AG09309 (cell line): ENCODE measurements around the gene KCNJ12.
A peak's percentile ranks its signal among the peaks of the same experiment; 100 is the strongest.

Experiments used
- DNase-seq: peaks from one replicate; pipeline ENCODE4 v3.0.0-alpha.2; 2010; ENCODE audit warnings: low read depth
- H3K4me3 ChIP-seq: 2 replicates; pipeline ENCODE4 v1.5.1; 2011; ENCODE audit warnings: mild to moderate bottlenecking, low read depth, low read length, moderate library complexity; ENCODE audit not compliant: control insufficient read depth
- CTCF ChIP-seq: IDR thresholded peaks from 2 replicates; pipeline ENCODE4 v1.5.1; 2011; ENCODE audit warnings: mild to moderate bottlenecking, low read depth, low read length, inconsistent platforms; ENCODE audit not compliant: insufficient read depth, control insufficient read depth; ENCODE audit errors: missing control alignments

Gene KCNJ12

GRCh38 chr17:21458054-21458453, 81.9 kb downstream of the KCNJ12 start:
- no peak overlapping the region for H3K4me3 ChIP-seq
- no peak for TF ChIP-seq CTCF
- DNase-seq = no peak

DNA sequence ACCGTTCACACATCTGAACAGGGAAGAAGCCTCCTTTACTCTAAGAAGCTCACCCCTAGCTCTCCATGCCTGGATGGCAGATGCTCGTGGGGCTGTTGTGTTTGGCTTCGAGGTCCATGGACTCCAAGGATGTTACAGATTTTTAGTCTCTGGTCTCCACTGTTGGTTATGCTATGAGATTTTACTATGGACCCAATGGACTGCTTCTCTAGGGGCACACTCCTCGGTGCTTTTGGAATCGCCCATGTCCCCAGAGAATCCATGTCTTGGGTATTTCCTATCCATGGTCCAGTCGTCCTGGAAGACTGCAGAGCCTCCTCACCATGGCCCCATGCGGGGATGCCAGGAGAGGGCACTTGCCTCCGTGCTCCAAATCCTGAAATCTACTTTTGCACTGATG, 83.4 kb downstream of the KCNJ12 start:
- no peak overlapping the region for H3K4me3 ChIP-seq
- no peak for TF ChIP-seq CTCF

GRCh38 chr17:21460358-21460757, 84.2 kb downstream of the KCNJ12 start:
- H3K4me3 ChIP-seq = no peak overlapping the region
- DNase-seq = peak; percentile 8
- no peak for TF ChIP-seq CTCF

More for the DNA sequence above, 83.4 kb downstream of the KCNJ12 start:
- DNase-seq = no peak

GRCh38 chr17:21462237-21462636, 86.1 kb downstream of the KCNJ12 start:
- TF ChIP-seq CTCF = no peak
- DNase-seq = no peak
- no peak overlapping the region for H3K4me3 ChIP-seq

- TF ChIP-seq CTCF = no peak
- no peak overlapping the region for H3K4me3 ChIP-seq
These were observed 87.1 kb downstream of the KCNJ12 start for GRCh38 chr17:21463204-21463661.

GRCh38 chr17:21463779-21464407, 87.7 kb downstream of the KCNJ12 start:
- DNase-seq = no peak
- H3K4me3 ChIP-seq = no peak overlapping the region
- TF ChIP-seq CTCF = no peak

More at GRCh38 chr17:21463204-21463661, 87.1 kb downstream of the KCNJ12 start:
- no peak for DNase-seq
